ENCODE data around the gene SLC24A3.

GRCh38 chr20:19341348-19342053 is 129.1 kb downstream of the SLC24A3 start:
- TF ChIP-seq, protein P1, sequence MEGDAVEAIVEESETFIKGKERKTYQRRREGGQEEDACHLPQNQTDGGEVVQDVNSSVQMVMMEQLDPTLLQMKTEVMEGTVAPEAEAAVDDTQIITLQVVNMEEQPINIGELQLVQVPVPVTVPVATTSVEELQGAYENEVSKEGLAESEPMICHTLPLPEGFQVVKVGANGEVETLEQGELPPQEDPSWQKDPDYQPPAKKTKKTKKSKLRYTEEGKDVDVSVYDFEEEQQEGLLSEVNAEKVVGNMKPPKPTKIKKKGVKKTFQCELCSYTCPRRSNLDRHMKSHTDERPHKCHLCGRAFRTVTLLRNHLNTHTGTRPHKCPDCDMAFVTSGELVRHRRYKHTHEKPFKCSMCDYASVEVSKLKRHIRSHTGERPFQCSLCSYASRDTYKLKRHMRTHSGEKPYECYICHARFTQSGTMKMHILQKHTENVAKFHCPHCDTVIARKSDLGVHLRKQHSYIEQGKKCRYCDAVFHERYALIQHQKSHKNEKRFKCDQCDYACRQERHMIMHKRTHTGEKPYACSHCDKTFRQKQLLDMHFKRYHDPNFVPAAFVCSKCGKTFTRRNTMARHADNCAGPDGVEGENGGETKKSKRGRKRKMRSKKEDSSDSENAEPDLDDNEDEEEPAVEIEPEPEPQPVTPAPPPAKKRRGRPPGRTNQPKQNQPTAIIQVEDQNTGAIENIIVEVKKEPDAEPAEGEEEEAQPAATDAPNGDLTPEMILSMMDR (IDR thresholded peaks at IDR 0.05; ENCODE audit: poor library complexity): no peak
- TF ChIP-seq EZH2phosphoT487 (IDR thresholded peaks at IDR 0.05; ENCODE audit: low read depth, severe bottlenecking, unreplicated experiment): no peak
